A549 (cell line): ENCODE results near the gene ZNF710. TPM values are rescaled to one million over a fixed set of nuclear protein-coding genes. Genes with fewer than 3 reads are reported as not detected.

Experiments
- ATAC-seq, 2 experiments: fragments of 200-7000 bp in 1 of 2; fragments of >200 bp in 1 of 2; cut with Nextera tagmentation in 1 of 2; cut with Tn5 transposase in 1 of 2; 3 replicates each; pipeline versions ENCODE4 v1.8.0 to v1.9.1; 2018 to 2020; ENCODE audit warnings: mild to moderate bottlenecking in 1 of 2, moderate library complexity in 1 of 2
- CTCF ChIA-PET: fragments of 300-600 bp; sonication (Branson Sonifier 250); formaldehyde crosslinking; extraction: SDS; loops from one replicate; lab custom pipeline; 2021; ENCODE audit warnings: antibody characterized with exemption, inconsistent platforms; lab: Yijun Ruan, JAX
- POLR2A ChIA-PET: fragments of 350-600 bp; formaldehyde crosslinking; extraction: SDS; loops from one replicate; lab custom pipeline; 2021; ENCODE audit warnings: antibody characterized with exemption, inconsistent platforms; lab: Yijun Ruan, JAX
- DNase-seq, 2 experiments: peaks; one replicate each; pipeline versions ENCODE4 v3.0.0 to v3.0.0-alpha.2; 2011 to 2016; ENCODE audit warnings: low read depth in 1 of 2, low spot score in 1 of 2
- FAIRE-seq: peaks from 2 replicates; lab custom pipeline; 2011; peaks lifted over from hg19 to GRCh38; lab: Jason Lieb, UNC
- H3K27ac ChIP-seq, 2 experiments: fragments of >200 bp; sonication (Bioruptor Twin); formaldehyde crosslinking; 3 replicates each; pipeline ENCODE4 v1.5.1; 2016 to 2017
- H3K4me1 ChIP-seq: fragments of >200 bp; sonication (Bioruptor Twin); formaldehyde crosslinking; 3 replicates; pipeline ENCODE4 v1.6.1; 2016
- H3K4me2 ChIP-seq: fragments of >200 bp; sonication (Bioruptor Twin); formaldehyde crosslinking; 3 replicates; pipeline ENCODE4 v1.6.1; 2016
- H3K4me3 ChIP-seq: fragments of >200 bp; sonication (Bioruptor Twin); formaldehyde crosslinking; 3 replicates; pipeline ENCODE4 v1.5.1; 2016
- H3K9me3 ChIP-seq: fragments of >200 bp; sonication (Bioruptor Twin); formaldehyde crosslinking; 3 replicates; pipeline ENCODE4 v1.6.1; 2016
- BHLHE40 ChIP-seq: IDR thresholded peaks from 2 replicates; pipeline ENCODE4 v1.6.1; 2012; ENCODE audit warnings: low read depth, low read length, inconsistent platforms
- CBX2 ChIP-seq: fragments of 200-600 bp; sonication (generic); IDR thresholded peaks from 2 replicates; pipeline ENCODE4 v1.6.1; 2016; ENCODE audit warnings: low read depth, mild to moderate bottlenecking, borderline replicate concordance
- CBX8 ChIP-seq: fragments of 200-600 bp; sonication (generic); IDR thresholded peaks from 2 replicates; pipeline ENCODE4 v1.6.1; 2016
- CEBPB ChIP-seq, 2 experiments: fragments of >200 bp in 1 of 2; sonication (Bioruptor Twin) in 1 of 2; formaldehyde crosslinking in 1 of 2; IDR thresholded peaks; 2 replicates each; pipeline ENCODE4 v1.6.1; 2012 to 2016
- CHD2 ChIP-seq: fragments of 150-350 bp; IDR thresholded peaks from 2 replicates; pipeline ENCODE4 v1.6.1; 2014; ENCODE audit warnings: low read length; ENCODE audit not compliant: partially characterized antibody
- CHD4 ChIP-seq: fragments of 200-600 bp; sonication (generic); IDR thresholded peaks from 2 replicates; pipeline ENCODE4 v1.6.1; 2016; ENCODE audit warnings: antibody characterized with exemption, mild to moderate bottlenecking, borderline replicate concordance
- EHMT2 ChIP-seq: fragments of 200-600 bp; sonication (generic); IDR thresholded peaks from 2 replicates; pipeline ENCODE4 v1.6.1; 2016; ENCODE audit warnings: antibody characterized with exemption, low read depth, mild to moderate bottlenecking, moderate library complexity
- FOXS1 ChIP-seq: fragments of 250-450 bp; sonication (Bioruptor Pico); IDR thresholded peaks from 2 replicates; pipeline ENCODE4 v1.5.0; 2020; ENCODE audit warnings: mild to moderate bottlenecking, moderate library complexity
- HDAC2 ChIP-seq: fragments of 200-600 bp; sonication (generic); IDR thresholded peaks from 2 replicates; pipeline ENCODE4 v1.6.1; 2016
- HEYL ChIP-seq: fragments of 250-450 bp; sonication (Bioruptor Pico); IDR thresholded peaks from 2 replicates; pipeline ENCODE4 v1.8.0; 2021; ENCODE audit warnings: mild to moderate bottlenecking, moderate library complexity
- HOXB13 ChIP-seq: fragments of 250-450 bp; sonication (Bioruptor Pico); IDR thresholded peaks from 2 replicates; pipeline ENCODE4 v1.5.0; 2020; ENCODE audit warnings: low read depth, mild to moderate bottlenecking, moderate library complexity
- HOXB5 ChIP-seq: fragments of 250-450 bp; sonication (Bioruptor Pico); IDR thresholded peaks from 2 replicates; pipeline ENCODE4 v1.5.0; 2020; ENCODE audit warnings: mild to moderate bottlenecking, moderate library complexity
- JUNB ChIP-seq: fragments of >200 bp; sonication (Bioruptor Twin); formaldehyde crosslinking; IDR thresholded peaks from 2 replicates; pipeline ENCODE4 v1.6.1; 2016
- KDM5A ChIP-seq: fragments of 200-600 bp; sonication (generic); IDR thresholded peaks from 2 replicates; pipeline ENCODE4 v1.6.1; 2016; ENCODE audit warnings: antibody characterized with exemption, mild to moderate bottlenecking
- NFE2L2 ChIP-seq: fragments of 150-350 bp; conservative IDR thresholded peaks from 2 replicates; pipeline ENCODE4 v1.6.1; 2014; ENCODE audit warnings: low read length
- NR3C1 ChIP-seq: fragments of >200 bp; sonication (Bioruptor Twin); formaldehyde crosslinking; IDR thresholded peaks from 3 replicates; pipeline ENCODE4 v1.6.1; 2017
- RAD21 ChIP-seq, 2 experiments: fragments of >200 bp in 1 of 2; sonication (Bioruptor Twin) in 1 of 2; formaldehyde crosslinking in 1 of 2; IDR thresholded peaks in 1 of 2; conservative IDR thresholded peaks in 1 of 2; 2 replicates in 1 of 2; 3 replicates in 1 of 2; pipeline ENCODE4 v1.6.1; 2012 to 2018; ENCODE audit warnings: inconsistent platforms in 1 of 2
- RARB ChIP-seq: fragments of 250-450 bp; sonication (Bioruptor Pico); IDR thresholded peaks from 2 replicates; pipeline ENCODE4 v1.8.0; 2021; ENCODE audit warnings: mild to moderate bottlenecking, moderate library complexity
- RCOR1 ChIP-seq: fragments of 150-350 bp; IDR thresholded peaks from 2 replicates; pipeline ENCODE4 v1.6.1; 2014; ENCODE audit warnings: antibody characterized with exemption, low read length, low read depth
- SREBF2 ChIP-seq: fragments of 450-650 bp; IDR thresholded peaks from 2 replicates; pipeline ENCODE4 v1.6.1; 2014; ENCODE audit warnings: mild to moderate bottlenecking, moderate library complexity
- ZFP36 ChIP-seq: fragments of 450-650 bp; IDR thresholded peaks from 2 replicates; pipeline ENCODE4 v1.6.1; 2014; ENCODE audit warnings: borderline replicate concordance; ENCODE audit not compliant: partially characterized antibody
- WGBS: methylation state at CpG from one replicate; pipeline ENCODE4 v1.1.6; 2017; ENCODE audit errors: missing lambda C conversion rate; 5-methylcytosine and 5-hydroxymethylcytosine counted together
- polyA plus RNA-seq, 4 experiments: library from polyadenylated mRNA; depleted of rRNA in 3 of 4; stranded (reverse); fragments of >200 nt; fragmentation: RNase III in 1 of 4; extraction: RNeasy Plus Mini Kit Qiagen cat#74134 plus additional on column Dnase treatment in 1 of 4; gene quantifications; 2 replicates in 3 of 4; 3 replicates in 1 of 4; pipeline ENCODE4 v1.2.3, GENCODE V29; 2011 to 2017
- TF ChIP-seq, protein P1 (sequence below): fragments of 200-600 bp; sonication (generic); IDR thresholded peaks from 2 replicates; pipeline ENCODE4 v1.6.1; 2016; ENCODE audit warnings: antibody characterized with exemption, mild to moderate bottlenecking, moderate library complexity
- TF ChIP-seq, protein P2 (sequence below): fragments of 250-450 bp; sonication (Bioruptor Pico); IDR thresholded peaks from 2 replicates; pipeline ENCODE4 v1.5.0; 2020; ENCODE audit warnings: low read depth, mild to moderate bottlenecking, moderate library complexity

The ZNF710 gene
- polyA plus RNA-seq, 2 of the 4 experiments (the other 2 are of a cell fraction): 2.6 to 7.8 TPM

DNA sequence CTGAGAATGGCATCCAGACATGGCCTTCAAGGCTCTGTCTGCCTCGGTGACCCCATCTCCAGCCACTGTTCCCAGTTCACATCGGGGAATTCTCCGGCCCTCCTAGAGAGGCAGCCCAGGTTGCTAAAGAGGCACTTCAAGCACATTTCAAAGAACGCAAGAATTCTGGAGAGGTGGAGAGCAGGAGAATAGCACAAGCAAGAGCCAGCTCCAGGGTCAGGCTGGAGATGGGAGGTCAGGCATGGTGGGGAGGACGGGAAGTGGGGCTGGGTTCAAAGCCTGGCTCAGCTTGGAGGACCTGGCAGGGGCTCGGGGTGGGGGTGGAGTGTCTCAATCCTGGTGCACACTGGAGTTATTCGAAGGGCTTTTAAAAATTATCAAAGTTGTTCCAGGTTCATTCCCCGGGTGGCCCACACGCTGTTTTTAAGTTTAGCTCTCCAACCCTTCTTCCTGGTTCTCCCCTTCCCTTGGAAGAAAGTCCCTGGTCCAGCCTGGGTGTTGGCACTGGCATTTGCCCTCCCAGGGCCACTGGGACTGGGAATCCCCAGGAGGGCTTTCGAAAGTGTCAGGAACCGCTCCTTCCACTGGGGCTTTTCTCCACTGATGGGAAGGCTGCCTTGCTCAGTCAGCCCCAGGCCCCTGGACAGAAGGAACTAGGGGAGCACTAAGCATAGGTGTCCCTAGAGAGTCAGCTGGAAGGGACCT, 35.8 kb downstream of the ZNF710 start:
- no peak overlapping the region for H3K4me3 ChIP-seq
- peak overlapping the region in 1 of 2 experiments; percentile 25; a peak in 1 of 6 replicates for H3K27ac ChIP-seq
- ChIA-PET CTCF (interaction anchor here (0.9 to 1.1 kb wide), 2 partner anchors 11 to 20 kb away, joined by 3 read pairs; no protein-coding TSS in a partner anchor), POLR2A (no interaction called here)
- no peak for ATAC-seq
- WGBS: 89% methylated on average over 11 of the region's 11 CpGs
- FAIRE-seq: no peak
- no peak for DNase-seq
- TF ChIP-seq EHMT2 (no peak), RCOR1 (no peak), HOXB5 (no peak), CBX8 (no peak), CHD4 (no peak), HDAC2 (no peak), RARB (no peak), JUNB (no peak), BHLHE40 (no peak), HEYL (CRISPR knock-in tag) (no peak)
- TF ChIP-seq, protein P1, sequence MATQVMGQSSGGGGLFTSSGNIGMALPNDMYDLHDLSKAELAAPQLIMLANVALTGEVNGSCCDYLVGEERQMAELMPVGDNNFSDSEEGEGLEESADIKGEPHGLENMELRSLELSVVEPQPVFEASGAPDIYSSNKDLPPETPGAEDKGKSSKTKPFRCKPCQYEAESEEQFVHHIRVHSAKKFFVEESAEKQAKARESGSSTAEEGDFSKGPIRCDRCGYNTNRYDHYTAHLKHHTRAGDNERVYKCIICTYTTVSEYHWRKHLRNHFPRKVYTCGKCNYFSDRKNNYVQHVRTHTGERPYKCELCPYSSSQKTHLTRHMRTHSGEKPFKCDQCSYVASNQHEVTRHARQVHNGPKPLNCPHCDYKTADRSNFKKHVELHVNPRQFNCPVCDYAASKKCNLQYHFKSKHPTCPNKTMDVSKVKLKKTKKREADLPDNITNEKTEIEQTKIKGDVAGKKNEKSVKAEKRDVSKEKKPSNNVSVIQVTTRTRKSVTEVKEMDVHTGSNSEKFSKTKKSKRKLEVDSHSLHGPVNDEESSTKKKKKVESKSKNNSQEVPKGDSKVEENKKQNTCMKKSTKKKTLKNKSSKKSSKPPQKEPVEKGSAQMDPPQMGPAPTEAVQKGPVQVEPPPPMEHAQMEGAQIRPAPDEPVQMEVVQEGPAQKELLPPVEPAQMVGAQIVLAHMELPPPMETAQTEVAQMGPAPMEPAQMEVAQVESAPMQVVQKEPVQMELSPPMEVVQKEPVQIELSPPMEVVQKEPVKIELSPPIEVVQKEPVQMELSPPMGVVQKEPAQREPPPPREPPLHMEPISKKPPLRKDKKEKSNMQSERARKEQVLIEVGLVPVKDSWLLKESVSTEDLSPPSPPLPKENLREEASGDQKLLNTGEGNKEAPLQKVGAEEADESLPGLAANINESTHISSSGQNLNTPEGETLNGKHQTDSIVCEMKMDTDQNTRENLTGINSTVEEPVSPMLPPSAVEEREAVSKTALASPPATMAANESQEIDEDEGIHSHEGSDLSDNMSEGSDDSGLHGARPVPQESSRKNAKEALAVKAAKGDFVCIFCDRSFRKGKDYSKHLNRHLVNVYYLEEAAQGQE: no peak
- no peak overlapping the region for H3K4me2 ChIP-seq
- no peaks in the 10 kb centered on the region for H3K9me3 ChIP-seq
- H3K4me1 ChIP-seq: peaks cover 32% of the 10 kb centered on the region

DNA sequence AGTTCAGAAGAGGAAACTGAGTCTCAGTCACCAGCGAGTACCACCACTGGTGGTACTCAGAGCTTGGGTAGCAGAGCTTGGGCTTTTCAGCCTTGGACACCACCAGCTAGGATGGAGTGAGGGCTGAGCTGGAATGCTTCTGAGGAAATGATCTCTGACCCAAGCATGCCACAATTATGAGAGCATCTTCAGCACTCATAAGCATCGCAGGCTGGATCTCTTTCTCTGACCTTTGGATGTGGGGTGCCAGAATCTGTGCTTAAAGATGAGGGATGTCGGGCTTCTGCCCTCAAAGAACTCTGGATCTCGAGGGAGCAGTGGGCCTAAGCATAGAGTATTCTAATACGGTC, 36.4 kb downstream of the ZNF710 start:
- no peak overlapping the region for H3K4me2 ChIP-seq
- no peak for ATAC-seq
- TF ChIP-seq SREBF2 (no peak), CHD2 (no peak), ZFP36 (no peak), RAD21 (conservative IDR thresholded peaks at IDR 0.05 in 1 of 2, IDR thresholded peaks at IDR 0.05 in 1 of 2) (no peak), HOXB13 (CRISPR knock-in tag) (no peak), JUNB (no peak), NFE2L2 (no peak), NR3C1 (no peak), CBX8 (no peak), FOXS1 (CRISPR knock-in tag) (no peak), CBX2 (no peak), KDM5A (no peak), HEYL (CRISPR knock-in tag) (no peak), CEBPB (IDR thresholded peaks at IDR 0.05) (no peak)
- TF ChIP-seq, protein P2, sequence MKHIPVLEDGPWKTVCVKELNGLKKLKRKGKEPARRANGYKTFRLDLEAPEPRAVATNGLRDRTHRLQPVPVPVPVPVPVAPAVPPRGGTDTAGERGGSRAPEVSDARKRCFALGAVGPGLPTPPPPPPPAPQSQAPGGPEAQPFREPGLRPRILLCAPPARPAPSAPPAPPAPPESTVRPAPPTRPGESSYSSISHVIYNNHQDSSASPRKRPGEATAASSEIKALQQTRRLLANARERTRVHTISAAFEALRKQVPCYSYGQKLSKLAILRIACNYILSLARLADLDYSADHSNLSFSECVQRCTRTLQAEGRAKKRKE: no peak
- H3K4me3 ChIP-seq: no peak overlapping the region
- 94% methylated on average over 5 of the region's 5 CpGs for WGBS
- peak overlapping the region in 1 of 2 experiments; percentile 36; a peak in 2 of 6 replicates for H3K27ac ChIP-seq
- H3K9me3 ChIP-seq: no peaks in the 10 kb centered on the region
- no peak for FAIRE-seq
- ChIA-PET POLR2A (no interaction called here), CTCF (interaction anchor here (0.9 to 1.1 kb wide), 2 partner anchors 11 to 19 kb away, joined by 3 read pairs; no protein-coding TSS in a partner anchor)
- no peak for DNase-seq
- peaks cover 32% of the 10 kb centered on the region for H3K4me1 ChIP-seq
